Renal pelvis (tissue), 12 donors: Measurements from ENCODE around the gene PLGLB1. TPM values are rescaled to one million over a fixed set of nuclear protein-coding genes. Genes with fewer than 3 reads are reported as not detected.
"Not testable (repeated sequence)": the region's sequence is repeated elsewhere in the genome, so short reads cannot be mapped to it uniquely, and the experiment has no call there.

Source experiments
- DNase-seq: peaks from one replicate; pipeline ENCODE4 v3.0.0-alpha.2; 2013
- long read RNA-seq, 16 experiments: transcript quantifications; one replicate each; lab custom pipeline, GENCODE V29; 2026
- polyA plus RNA-seq, 3 donors: library from polyadenylated mRNA; unstranded; fragments of 120-200 nt; gene quantifications; one replicate each; pipeline ENCODE4 v1.2.1, GENCODE V29; 2013; ENCODE audit not compliant: insufficient read length in 3 of 3

PLGLB1 gene
- polyA plus RNA-seq = 10 to 100 TPM in 2 of 3 donors, 1 to 10 TPM in 1; 6.1 to 19.8 (median 14.1) TPM
- long read RNA-seq, donor 1 = 0 reads
- long read RNA-seq, donor 2, partial matches to known transcripts = 10 of 10 reads
- long read RNA-seq, donor 2, other reads (novel, unspliced or antisense) = 0 of 10 reads
- long read RNA-seq, donor 3, partial matches to known transcripts = 0 of 1 reads
- long read RNA-seq, donor 3, other reads (novel, unspliced or antisense) = 0 of 1 reads
- long read RNA-seq, donor 4 = 0 reads
- long read RNA-seq, donor 5 = 0 reads
- long read RNA-seq, donor 6, partial matches to known transcripts = 0 of 2 reads
- long read RNA-seq, donor 6, other reads (novel, unspliced or antisense) = 0 of 2 reads
- long read RNA-seq, donor 7 = 0 reads
- long read RNA-seq, donor 8, partial matches to known transcripts = 6 of 6 reads
- long read RNA-seq, donor 8, other reads (novel, unspliced or antisense) = 0 of 6 reads
- long read RNA-seq, donor 9 = 0 reads
- long read RNA-seq, donor 10, partial matches to known transcripts = 6 of 6 reads
- long read RNA-seq, donor 10, other reads (novel, unspliced or antisense) = 0 of 6 reads
- long read RNA-seq, donor 11, partial matches to known transcripts = 0 of 1 reads
- long read RNA-seq, donor 11, other reads (novel, unspliced or antisense) = 0 of 1 reads
- long read RNA-seq, donor 12, partial matches to known transcripts = 0 of 2 reads
- long read RNA-seq, donor 12, other reads (novel, unspliced or antisense) = 0 of 2 reads
- long read RNA-seq, donor 13, partial matches to known transcripts = 7 of 8 reads
- long read RNA-seq, donor 13, other reads (novel, unspliced or antisense) = 0 of 8 reads
- long read RNA-seq, donor 14 = 0 reads
- long read RNA-seq, donor 15, partial matches to known transcripts = 0 of 2 reads
- long read RNA-seq, donor 15, other reads (novel, unspliced or antisense) = 0 of 2 reads
- long read RNA-seq, donor 16 = 0 reads

DNA sequence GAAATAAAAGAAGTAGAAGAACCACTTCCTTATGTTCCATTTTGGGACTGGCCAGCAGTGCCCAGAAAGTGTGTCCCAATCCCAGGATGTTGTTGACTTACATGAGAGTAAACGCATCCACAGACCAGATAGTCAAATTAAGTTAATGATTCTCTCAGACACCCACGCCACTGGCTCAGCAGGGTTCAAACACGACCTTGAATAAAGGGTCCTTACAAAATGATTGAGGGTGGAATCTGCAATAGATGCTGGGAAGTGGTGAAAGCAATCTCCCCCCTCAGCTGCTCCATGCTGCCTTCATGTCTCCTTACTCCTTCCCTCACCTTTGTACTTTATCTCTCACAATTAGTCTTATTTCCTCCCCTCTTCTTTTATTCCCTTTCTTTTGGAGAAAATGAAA lies at the start of gene PLGLB1:
PLGLB1 (minus strand) TSS at position 101 of the 400 bp plus-strand sequence; CDS start at position 40, 61 bp downstream.
- not testable (repeated sequence) for DNase-seq

DNA sequence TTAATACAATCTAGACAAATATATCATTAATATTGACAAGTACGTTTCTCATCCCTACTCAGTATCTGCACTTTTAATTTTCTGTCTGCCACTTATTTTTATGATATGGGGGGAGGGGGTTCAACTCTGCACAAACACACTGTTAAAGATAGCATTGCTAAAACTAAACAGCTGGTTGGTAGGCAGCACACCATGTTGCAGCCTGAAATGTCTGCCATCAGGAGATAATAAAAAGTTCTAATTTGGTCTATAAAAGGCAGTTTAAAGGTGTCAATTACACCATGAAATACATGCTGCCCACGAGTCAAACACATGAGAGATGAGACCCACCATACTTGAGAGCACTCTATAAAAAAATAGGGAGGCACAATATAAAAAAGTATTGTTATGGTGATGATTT lies 42.7 kb upstream of the PLGLB1 start:
- not testable (repeated sequence) for DNase-seq

DNA sequence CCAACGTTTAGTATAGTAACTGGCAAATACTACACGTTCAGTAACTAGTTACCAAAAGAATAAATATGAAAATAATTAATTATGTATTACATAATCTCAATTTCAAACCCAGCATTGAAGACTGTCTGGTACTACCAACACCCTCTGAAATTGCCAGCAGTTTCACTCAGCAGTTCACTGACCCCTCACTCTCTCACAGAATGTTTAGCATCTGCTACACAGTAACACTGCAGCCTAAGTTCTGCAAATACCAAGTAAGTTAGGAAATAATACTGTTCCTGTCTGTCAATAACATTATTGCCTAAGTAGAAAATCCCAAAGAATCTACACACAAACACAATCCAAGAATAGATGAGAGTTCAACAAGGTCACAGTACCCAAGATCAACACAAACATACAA lies 41.8 kb upstream of the PLGLB1 start:
- not testable (repeated sequence) for DNase-seq

DNA sequence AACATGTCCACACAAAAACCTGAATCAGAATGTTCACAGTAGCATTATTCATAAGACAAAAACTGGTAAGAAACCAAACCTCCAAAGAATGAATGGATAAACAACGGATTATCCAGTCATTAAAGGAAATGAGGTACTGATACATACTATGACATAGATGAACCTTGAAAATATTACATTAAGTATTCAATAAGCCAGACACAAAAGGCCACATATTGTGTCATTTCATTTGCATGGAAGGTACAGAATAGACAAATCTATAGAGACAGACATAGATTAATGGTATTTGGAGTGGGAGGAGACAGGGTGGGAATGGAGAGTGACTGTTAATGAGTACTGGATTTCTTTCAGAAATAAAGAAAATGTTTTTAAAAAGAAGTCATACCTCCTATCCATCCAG lies 39.9 kb upstream of the PLGLB1 start:
- not testable (repeated sequence) for DNase-seq

DNA sequence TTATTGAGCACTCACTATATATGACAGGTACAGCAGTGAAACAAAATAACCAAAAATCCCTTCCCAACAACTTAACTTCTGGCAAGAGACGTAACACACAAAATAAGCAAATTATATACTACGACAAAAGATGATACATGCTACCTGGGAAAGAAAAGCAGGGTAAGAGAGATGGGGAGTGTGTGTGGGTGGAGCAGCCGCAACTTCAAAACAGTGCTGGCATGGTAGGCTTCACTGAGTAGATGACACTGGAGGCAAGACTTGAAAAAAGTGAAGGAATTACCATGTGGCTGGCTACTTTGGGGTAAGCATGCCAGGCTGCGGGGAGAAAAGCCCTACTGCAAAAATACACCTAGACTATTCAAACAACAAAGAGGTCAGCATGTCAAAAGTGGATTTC lies 36.0 kb upstream of the PLGLB1 start:
- DNase-seq = not testable (repeated sequence)

DNA sequence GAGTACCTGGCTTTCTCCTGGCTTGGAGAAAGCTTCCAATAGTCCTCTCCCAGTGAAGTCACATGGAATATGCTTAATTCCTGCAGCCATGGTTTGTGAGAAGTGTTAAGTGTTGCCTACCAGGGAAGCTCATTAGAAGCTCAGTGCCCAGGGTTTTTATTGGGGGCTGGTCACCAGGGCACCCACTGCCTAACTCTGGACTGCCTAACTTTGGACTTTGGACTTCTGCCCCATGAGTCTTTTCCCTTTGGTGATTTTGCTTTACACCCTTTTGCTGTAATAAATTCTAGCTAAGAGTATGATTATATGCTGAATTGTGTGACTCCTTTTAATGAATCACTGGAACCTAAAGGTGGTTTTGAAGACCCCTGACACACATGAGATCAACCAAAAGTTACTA lies 35.2 kb upstream of the PLGLB1 start:
- DNase-seq = not testable (repeated sequence)

DNA sequence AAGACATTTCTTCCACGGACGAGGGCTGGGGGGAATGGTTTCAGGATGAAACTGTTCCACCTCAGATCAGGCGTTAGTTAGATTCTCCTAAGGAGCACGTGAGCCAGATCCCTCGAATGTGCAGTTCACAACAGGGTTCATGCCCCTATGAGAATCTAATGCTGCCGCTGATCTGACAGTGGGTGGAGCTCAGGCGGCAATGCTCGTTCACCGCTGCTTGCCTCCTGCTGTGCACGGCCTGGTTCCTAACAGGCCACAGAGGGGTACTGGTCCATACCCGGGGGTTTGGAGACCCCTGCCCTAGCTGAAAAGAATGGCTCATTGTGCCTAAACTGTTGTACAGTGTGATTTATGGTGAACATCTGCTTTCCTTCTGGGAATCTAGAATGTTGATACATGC lies 34.8 kb upstream of the PLGLB1 start:
- DNase-seq = not testable (repeated sequence)

DNA sequence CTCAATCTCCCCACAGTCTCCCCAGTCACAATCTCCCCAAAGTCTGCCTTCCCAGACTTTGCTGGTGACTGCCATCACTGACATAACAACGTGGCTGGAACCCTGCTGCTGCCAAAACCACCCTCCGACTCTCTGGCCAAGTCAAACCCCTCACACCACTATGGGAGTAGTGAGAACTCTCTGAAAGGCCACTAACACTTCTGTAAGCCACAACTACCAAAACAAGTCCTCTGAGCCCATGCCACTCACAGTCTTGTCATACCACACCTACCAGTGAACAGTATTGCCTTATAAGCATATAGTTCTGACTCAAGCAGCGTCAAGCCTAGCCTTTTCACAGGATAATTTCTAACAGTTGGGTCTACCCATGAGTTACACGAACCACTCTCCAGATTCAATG lies 32.7 kb upstream of the PLGLB1 start:
- not testable (repeated sequence) for DNase-seq

DNA sequence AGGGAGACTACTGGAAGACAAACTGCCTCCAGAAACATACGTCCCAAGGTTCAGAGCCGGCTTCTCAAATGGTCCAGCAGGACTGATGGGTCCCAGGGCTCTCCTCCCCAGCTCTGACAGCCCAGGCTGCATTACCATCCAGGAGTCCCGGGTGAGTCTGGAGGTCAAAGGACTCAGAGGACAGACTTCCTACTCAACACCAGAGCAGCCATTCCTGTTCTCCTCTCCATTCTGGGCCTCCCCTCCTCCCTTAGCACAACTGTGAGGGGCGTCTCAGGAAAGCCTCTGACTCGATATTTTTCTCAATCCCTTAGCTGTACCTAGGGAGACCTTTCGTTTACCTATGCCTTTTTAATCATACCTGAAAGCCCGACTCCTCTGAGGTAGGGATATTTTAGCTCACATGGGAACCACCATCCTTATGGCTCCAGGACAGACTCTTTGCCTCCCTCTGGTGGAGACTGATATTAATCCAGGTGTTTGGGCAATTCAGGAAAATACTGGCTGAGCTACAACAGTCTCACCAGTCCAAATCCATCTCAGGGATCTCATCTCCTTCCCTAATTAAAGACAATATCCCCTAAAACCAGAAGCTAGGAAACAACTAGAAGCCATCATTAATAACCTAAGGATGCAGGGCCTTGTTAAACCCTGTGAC lies 19.8 kb upstream of the PLGLB1 start:
- not testable (repeated sequence) for DNase-seq

DNA sequence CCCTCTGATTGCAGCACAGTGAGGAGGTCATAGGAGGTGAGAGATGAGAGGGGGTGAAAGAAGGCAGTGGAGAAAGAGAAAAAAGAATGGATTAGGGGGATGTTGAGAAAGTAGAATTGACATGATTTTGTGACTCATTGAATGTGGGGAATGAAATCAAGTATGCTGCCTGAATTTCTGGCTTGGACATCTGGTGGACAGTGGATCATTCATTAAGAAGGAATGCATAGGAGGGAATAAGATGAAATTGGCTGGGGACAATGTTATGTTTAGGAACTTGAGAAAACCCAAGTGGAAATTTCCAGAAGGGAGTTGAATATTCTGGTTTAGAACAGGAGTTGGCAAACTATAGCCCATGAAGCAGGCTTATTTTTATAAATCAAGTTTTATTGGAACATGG lies 7.0 kb upstream of the PLGLB1 start:
- DNase-seq = not testable (repeated sequence)

DNA sequence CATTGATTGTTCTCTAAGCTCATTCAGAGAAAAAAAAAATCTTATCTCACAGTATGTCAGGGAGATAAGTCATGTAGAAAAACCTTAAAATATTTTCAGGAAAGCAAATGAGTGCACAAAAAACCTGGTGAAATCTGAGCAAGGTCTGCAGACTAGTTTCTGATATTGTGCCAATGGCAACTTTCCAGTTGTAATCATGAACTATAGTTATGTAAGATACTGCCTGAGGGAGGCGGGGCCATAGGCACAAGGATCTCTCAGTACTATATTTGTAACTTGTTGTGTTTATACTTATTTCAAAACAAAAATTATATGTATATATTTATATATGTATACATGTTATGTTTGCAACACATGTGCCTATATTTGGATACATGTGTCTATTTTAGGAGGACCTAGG lies 5.2 kb upstream of the PLGLB1 start:
- not testable (repeated sequence) for DNase-seq

DNA sequence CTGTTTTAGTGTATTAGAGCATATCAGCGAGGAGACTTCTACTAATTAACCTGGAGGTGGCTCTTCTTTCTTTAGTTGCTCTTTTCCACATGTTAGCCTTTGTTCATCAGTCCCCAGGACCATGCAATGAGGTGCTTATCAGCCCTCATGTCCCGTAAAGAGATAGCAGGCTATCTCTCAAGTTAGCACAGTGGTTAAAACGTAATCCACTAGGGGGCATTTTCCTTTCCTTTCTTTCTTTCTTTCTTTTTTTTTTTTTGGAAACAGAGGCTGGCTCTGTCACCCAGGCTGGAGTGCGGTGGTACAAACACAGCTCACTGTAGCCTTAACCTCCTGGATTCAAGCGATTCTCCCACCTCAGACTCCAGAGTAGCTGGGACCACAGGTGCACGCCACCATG lies 4.3 kb upstream of the PLGLB1 start:
- DNase-seq = not testable (repeated sequence)

DNA sequence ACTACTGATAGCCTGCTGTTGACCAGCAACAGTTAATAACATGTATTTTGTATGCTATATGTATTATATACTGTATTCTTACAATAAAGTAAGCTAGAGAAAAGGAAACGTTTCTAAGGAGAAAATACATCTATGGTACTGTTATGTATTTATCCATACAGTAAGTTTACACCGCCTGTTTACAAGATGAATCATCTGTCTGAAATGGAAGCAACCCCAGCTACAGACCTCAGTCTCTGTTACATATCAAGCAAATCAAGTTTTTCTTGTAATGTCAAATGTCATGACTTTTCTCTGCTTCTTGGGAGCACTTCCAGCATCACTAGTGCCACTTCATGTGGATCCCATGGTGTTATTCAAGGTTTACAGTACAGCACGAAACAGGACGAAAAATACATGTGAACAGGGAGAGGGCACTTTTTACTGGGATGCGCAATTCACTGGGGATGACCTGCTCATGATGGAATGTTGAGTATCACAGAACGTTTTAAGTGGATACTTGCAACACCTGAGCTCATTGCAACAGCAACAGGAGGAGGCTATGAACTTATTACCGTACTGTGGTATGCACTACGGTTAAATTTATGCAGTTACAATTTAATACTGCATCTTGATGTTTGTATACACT lies 2.5 kb upstream of the PLGLB1 start:
- not testable (repeated sequence) for DNase-seq

DNA sequence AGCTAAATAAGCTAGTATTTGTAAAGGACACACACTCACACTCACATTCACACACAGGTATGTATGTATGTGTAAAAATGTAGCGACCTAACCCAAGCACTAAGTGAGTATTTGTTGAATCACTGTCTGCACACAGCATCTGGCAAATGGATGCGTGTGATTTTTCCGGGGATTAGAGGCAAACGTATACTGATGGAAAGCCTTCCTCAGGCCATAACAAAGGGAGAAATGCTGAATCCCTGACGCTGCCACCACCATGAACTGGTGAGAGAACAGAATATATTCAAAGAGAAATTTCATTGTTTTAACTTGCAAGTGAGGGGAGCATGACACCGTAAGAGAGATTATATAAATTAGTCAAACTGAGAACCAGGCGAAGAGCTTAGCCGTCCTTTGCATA lies 601 bp downstream of the PLGLB1 start:
- DNase-seq = not testable (repeated sequence)

DNA sequence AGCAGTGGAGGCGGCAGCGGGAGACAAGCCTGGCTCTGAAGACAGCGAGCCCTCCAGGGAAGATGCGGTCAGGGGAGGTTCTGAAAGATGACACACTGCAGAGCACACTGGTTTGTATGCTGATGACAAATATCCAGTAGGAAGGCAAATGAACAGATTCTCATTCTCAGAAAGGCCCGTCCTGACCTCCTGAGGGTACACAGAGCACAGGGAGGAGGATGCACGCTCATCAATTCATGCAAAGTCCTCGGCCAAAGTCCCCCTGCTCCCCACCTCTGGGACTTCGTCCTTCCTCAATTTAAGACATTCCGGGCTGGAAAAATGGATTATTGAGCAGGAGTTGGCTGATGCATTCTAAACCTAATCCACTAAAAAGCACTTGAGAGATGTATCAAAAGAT lies 2.6 kb downstream of the PLGLB1 start:
- not testable (repeated sequence) for DNase-seq

DNA sequence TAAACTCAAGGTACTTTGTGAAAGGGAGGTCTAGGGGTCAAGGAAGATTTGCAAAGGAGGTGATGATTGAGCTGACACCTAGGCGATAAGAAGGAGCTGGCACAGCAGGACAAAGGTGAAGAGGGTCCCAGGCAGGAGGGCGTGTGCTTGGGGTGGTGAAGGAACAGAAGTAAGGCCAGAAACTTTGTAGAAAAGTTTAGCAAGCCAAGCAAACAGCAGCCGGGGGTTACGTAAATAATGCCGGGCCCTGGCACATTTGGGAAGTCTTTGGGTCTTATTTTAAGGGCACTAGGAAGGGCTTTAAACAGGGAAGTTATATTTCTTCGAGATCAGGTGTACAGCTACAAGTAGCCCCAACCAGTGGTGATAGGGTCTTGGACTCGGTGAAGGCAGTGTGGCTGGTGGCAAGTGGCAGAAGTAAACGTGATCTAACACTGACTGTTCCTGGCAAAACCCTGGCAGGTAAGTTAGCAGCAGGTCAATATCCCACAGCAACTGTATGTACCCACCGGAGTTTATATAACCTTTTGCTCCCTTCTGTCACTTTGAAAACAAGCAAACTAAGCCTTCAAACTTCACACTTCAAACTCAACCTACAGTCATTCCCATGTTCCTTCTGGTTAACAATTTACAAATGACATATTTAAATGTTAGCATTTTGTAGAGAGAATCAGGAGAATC lies 7.0 kb downstream of the PLGLB1 start:
- DNase-seq = not testable (repeated sequence)

DNA sequence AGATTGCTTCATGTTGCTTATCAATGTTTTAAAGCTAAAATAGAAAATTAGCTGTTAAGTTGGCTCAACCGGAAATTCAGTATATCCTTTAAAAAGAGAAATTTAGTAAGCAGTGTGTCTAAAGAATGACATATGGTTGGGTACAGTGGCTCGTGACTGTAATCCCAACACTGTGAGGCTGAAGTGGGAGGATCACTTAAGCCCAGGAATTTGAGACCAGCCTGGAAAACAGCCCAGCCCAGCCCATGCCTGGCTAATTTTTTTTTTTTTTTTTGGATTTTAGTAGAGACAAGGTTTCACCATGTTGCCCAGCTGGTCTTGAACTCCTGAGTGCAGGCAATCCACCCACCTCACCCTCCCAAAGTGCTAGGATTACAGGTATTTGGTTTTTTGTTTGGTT lies 17.2 kb downstream of the PLGLB1 start:
- DNase-seq = not testable (repeated sequence)
